ENCODE data around the gene EIF3D.
"Not testable (repeated sequence)": the region's sequence is repeated elsewhere in the genome, so short reads cannot be mapped to it uniquely, and the experiment has no call there.

EIF3D gene

GRCh38 chr22:36548606-36549005, 19.6 kb upstream of the EIF3D start:
- no peak for DNase-seq (ENCODE audit: low spot score)

GRCh38 chr22:36546932-36547331, 18.0 kb upstream of the EIF3D start:
- no peak for DNase-seq (ENCODE audit: low spot score)

- no peak for DNase-seq (ENCODE audit: low spot score)
Observed at GRCh38 chr22:36546092-36546804, 17.3 kb upstream of the EIF3D start.

- no peak for DNase-seq (ENCODE audit: low spot score)
Observed at GRCh38 chr22:36544107-36544620, 15.2 kb upstream of the EIF3D start.

- peak; percentile 45 for DNase-seq (ENCODE audit: low spot score)
Observed at GRCh38 chr22:36541831-36542411, 13.0 kb upstream of the EIF3D start.

GRCh38 chr22:36540867-36541642, 12.1 kb upstream of the EIF3D start:
- DNase-seq (ENCODE audit: low spot score), result no peak

- DNase-seq (ENCODE audit: low spot score), result no peak
Observed at GRCh38 chr22:36538529-36538928, 9.6 kb upstream of the EIF3D start.

GRCh38 chr22:36536717-36537116, 7.8 kb upstream of the EIF3D start:
- no peak for DNase-seq (ENCODE audit: low spot score)

- DNase-seq (ENCODE audit: low spot score), result not testable (repeated sequence)
Observed at GRCh38 chr22:36533320-36533719, 4.4 kb upstream of the EIF3D start.

- no peak for DNase-seq (ENCODE audit: low spot score)
Observed at GRCh38 chr22:36532466-36532865, 3.5 kb upstream of the EIF3D start.

- DNase-seq (ENCODE audit: low spot score), result no peak
Observed at GRCh38 chr22:36528341-36528740, 625 bp downstream of the EIF3D start.

- DNase-seq (ENCODE audit: low spot score), result no peak
Observed at GRCh38 chr22:36522662-36523061, 6.3 kb downstream of the EIF3D start.

GRCh38 chr22:36520423-36520822, 8.5 kb downstream of the EIF3D start:
- DNase-seq (ENCODE audit: low spot score), result no peak

GRCh38 chr22:36519906-36520305, 9.1 kb downstream of the EIF3D start:
- not testable (repeated sequence) for DNase-seq (ENCODE audit: low spot score)

GRCh38 chr22:36514766-36515165, 14.2 kb downstream of the EIF3D start:
- no peak for DNase-seq (ENCODE audit: low spot score)

- no peak for DNase-seq (ENCODE audit: low spot score)
Observed at GRCh38 chr22:36512991-36513390, 16.0 kb downstream of the EIF3D start.

GRCh38 chr22:36512333-36512732, 16.6 kb downstream of the EIF3D start:
- no peak for DNase-seq (ENCODE audit: low spot score)

- DNase-seq (ENCODE audit: low spot score), result peak; percentile 23
Observed at GRCh38 chr22:36510966-36511881, 17.7 kb downstream of the EIF3D start.

- DNase-seq (ENCODE audit: low spot score), result no peak
Observed at GRCh38 chr22:36510384-36510783, 18.6 kb downstream of the EIF3D start.

- no peak for DNase-seq (ENCODE audit: low spot score)
Observed at GRCh38 chr22:36507518-36508010, 21.4 kb downstream of the EIF3D start.

GRCh38 chr22:36506637-36507517, 22.1 kb downstream of the EIF3D start, which contains the start of gene FOXRED2:
FOXRED2 (minus strand) TSS chr22:36507040; CDS start chr22:36506422, 618 bp downstream.
- peak; percentile 88 for DNase-seq (ENCODE audit: low spot score)

Measured in CD4-positive, alpha-beta T cell treated with Interleukin-15 for 4 hours (primary cell).